Central memory CD8-positive, alpha-beta T cell (primary cell): ENCODE results near the gene C9.
"Not testable (repeated sequence)": the region's sequence is repeated elsewhere in the genome, so short reads cannot be mapped to it uniquely, and the experiment has no call there.

ENCODE experiments used
- ATAC-seq: fragments of 150-1000 bp; cut with Tn5 transposase; replicated peaks from 2 replicates; pipeline ENCODE4 v1.10.0; 2022; ENCODE audit warnings: mild to moderate bottlenecking, moderate FRiP score, moderate number of reproducible peaks; ENCODE audit not compliant: poor library complexity, severe bottlenecking; ENCODE audit errors: extremely low read depth
- DNase-seq, 2 donors: peaks; one replicate each; pipeline ENCODE4 v3.0.0; 2021; ENCODE audit warnings: low spot score in 2 of 2
- H3K27ac Mint-ChIP-seq: one replicate; pipeline ENCODE4 v1.8.0; 2022; ENCODE audit warnings: low read depth, mild to moderate bottlenecking, moderate library complexity, mixed read lengths
- H3K27me3 Mint-ChIP-seq: one replicate; pipeline ENCODE4 v1.8.0; 2022; ENCODE audit warnings: mixed read lengths
- H3K36me3 Mint-ChIP-seq: one replicate; pipeline ENCODE4 v1.8.0; 2022; ENCODE audit warnings: mild to moderate bottlenecking, moderate library complexity, mixed read lengths; ENCODE audit not compliant: insufficient read depth
- H3K4me1 Mint-ChIP-seq: one replicate; pipeline ENCODE4 v1.8.0; 2022; ENCODE audit warnings: mixed read lengths
- H3K4me3 Mint-ChIP-seq: one replicate; pipeline ENCODE4 v1.8.0; 2022; ENCODE audit warnings: mild to moderate bottlenecking, moderate library complexity, mixed read lengths
- H3K9me3 Mint-ChIP-seq: one replicate; pipeline ENCODE4 v1.8.0; 2022; ENCODE audit warnings: mixed read lengths

Gene C9

DNA sequence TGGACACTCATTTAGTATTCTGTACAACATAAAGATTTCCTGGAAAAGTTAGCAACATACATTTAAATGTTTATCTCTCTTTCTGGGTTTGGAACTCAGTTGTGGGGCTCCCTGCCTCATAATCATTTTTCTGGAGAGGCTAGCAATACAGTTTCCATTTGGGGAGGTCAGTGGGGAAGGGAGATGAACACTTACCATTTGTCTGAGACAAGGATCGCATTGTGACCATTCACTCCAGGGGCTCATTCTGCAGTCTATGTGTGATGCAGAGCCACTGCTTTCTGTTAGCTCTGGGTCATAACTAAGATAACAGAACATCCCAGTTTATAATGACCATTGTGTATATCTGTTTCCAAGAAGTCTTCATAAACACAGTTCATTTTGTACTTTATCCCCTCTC, 22.4 kb downstream of the C9 start:
- H3K9me3 Mint-ChIP-seq, result no peaks in the 10 kb centered on the region
- H3K27ac Mint-ChIP-seq, result no peak overlapping the region
- no peak overlapping the region for H3K4me3 Mint-ChIP-seq
- no peaks in the 10 kb centered on the region for H3K36me3 Mint-ChIP-seq
- peaks cover 61% of the 10 kb centered on the region for H3K27me3 Mint-ChIP-seq
- ATAC-seq (no peak), DNase-seq (no peak)
- H3K4me1 Mint-ChIP-seq, result no peaks in the 10 kb centered on the region

DNA sequence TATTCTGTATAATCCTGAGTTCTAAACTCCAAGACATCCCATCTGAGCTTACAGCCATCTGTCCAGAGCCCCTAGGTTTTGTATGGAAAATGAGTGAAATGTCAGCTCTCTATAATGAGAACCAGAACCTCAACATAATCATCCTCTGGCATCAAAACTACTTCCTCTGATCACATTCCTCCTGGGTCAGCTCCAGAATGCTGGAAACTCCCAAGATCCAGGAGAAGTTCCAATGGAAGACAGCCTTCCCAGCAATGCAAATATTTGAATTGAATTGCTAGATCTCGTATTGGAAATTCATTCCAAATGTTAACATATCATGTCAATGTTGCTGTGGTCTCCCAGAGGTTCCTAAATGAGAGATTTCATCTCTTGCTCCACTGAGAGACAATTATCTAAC, 23.8 kb downstream of the C9 start:
- H3K9me3 Mint-ChIP-seq, result no peaks in the 10 kb centered on the region
- DNase-seq (no peak), ATAC-seq (no peak)
- H3K4me1 Mint-ChIP-seq, result no peaks in the 10 kb centered on the region
- no peaks in the 10 kb centered on the region for H3K36me3 Mint-ChIP-seq
- peaks cover 58% of the 10 kb centered on the region for H3K27me3 Mint-ChIP-seq
- no peak overlapping the region for H3K4me3 Mint-ChIP-seq
- no peak overlapping the region for H3K27ac Mint-ChIP-seq

DNA sequence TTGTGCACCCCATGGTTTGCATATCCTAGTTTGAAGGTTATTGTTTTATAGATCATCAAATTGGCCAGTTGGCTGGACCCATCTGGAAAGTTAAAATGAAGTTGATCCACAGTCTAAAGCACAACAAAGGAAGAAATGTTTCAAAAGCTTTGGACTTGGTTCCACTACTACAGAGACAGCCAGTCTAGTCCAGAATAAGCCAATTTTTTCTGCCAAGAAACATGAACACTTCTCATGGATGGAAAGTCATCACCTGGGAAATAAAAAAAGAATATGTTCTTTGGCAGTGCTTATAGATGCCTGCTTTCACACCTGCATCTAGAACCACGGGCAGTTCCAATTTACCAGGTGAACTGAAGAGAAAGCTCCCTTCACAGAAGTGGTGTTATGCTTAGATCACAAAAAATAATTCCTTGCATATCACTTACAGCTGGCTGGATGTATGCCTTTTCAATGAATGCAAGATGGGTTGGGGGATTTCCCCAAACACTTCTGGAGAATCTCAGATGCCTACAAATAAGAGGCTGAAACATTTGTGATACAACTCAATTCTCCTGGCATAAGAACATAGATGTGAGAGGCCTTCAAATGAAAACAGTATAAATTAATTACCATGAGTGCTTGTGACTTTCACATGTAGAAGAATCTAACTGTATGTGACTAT, 26.9 kb downstream of the C9 start:
- DNase-seq, result no peak
- Mint-ChIP-seq H3K27ac (no peak overlapping the region), H3K27me3 (peaks cover 32% of the 10 kb centered on the region), H3K36me3 (no peaks in the 10 kb centered on the region), H3K4me3 (no peak overlapping the region), H3K4me1 (no peaks in the 10 kb centered on the region), H3K9me3 (no peaks in the 10 kb centered on the region)
- ATAC-seq, result no peak

DNA sequence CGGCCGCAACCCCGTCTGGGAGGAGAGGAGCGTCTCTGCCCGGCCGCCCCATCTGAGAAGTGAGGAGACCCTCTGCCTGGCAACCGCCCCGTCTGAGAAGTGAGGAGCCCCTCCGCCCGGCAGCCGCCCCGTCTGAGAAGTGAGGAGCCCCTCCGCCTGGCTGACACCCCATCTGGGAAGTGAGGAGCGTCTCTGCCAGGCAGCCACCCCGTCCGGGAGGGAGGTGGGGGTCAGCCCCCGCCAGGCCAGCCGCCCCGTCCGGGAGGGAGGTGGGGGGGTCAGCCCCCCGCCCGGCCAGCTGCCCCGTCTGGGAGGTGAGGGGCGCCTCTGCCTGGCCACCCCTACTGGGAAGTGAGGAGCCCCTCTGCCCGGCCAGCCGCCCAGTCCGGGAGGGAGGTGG, 30.0 kb downstream of the C9 start:
- not testable (repeated sequence) for DNase-seq, H3K4me3 Mint-ChIP-seq, ATAC-seq, H3K4me1 Mint-ChIP-seq, H3K27ac Mint-ChIP-seq, H3K36me3 Mint-ChIP-seq, H3K9me3 Mint-ChIP-seq, H3K27me3 Mint-ChIP-seq

DNA sequence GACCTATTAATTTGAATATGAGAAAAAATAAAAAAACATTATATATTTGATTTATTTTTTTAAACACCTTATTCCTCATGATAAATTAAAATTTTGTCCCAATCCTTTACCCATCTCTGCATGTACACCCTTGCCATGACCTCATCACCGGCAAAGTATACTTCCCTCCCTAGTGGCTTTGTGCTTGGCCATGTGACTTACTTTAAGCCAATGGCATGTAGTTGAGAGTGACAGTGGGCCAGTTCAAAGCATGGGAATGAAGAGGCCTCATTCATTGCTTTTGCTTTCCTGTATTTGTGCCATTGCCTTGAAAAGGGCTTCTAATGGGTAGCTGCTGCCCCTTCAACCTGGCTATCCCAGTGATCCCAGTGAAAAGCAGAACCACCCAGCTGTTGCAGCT, 31.2 kb downstream of the C9 start:
- peaks cover 9% of the 10 kb centered on the region for H3K27me3 Mint-ChIP-seq
- DNase-seq (no peak), ATAC-seq (no peak)
- H3K27ac Mint-ChIP-seq, result no peak overlapping the region
- H3K4me1 Mint-ChIP-seq, result no peaks in the 10 kb centered on the region
- no peaks in the 10 kb centered on the region for H3K9me3 Mint-ChIP-seq
- no peaks in the 10 kb centered on the region for H3K36me3 Mint-ChIP-seq
- H3K4me3 Mint-ChIP-seq, result no peak overlapping the region

DNA sequence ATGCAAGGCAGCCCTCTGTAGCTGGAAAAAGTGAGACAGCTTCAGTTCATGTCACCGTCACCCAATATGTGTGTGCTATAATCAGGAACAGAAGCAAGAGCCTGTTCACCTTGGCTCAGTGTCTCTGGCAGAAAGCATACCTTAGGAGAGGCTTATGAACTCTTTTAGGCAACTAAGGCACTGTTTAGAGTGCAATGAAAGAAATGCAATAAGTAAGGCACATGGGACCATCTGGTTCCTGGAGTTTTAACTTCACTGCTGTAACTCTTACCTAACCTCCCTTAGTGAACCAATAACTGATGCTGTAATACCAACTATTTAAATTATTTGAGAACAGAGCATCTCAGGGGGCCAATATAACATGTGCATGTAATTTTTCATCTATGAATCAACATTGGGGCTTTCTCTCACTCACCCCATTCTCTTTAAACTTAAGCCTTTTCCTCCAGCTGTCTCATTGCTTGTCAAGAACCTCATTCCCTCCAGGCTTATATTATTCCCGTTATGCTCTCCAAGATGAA, 32.4 kb downstream of the C9 start:
- Mint-ChIP-seq H3K4me1 (no peaks in the 10 kb centered on the region), H3K4me3 (no peak overlapping the region), H3K36me3 (no peaks in the 10 kb centered on the region), H3K9me3 (no peaks in the 10 kb centered on the region), H3K27ac (no peak overlapping the region), H3K27me3 (peaks cover 6% of the 10 kb centered on the region)
- DNase-seq (no peak), ATAC-seq (no peak)

DNA sequence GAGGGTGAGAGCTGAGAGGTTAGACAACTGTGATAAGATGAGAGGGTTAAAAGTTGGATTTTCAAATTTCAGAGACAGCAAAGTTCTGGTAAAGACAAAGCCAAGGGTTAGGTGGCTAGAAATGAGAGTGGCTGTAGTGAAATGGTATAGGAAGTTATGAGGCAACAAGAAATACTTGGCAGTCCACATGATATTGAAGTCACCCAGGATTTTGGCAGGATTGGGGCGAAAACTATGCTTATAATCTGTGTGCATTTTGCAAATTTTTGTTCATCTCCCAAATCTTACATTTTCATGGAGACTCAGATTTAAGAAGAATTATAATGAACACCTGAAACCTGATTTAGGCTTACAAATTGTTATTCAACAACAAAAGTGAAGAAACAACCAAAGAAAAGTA, 35.6 kb downstream of the C9 start:
- no peak for DNase-seq
- ATAC-seq, result no peak
- H3K9me3 Mint-ChIP-seq, result no peaks in the 10 kb centered on the region
- no peaks in the 10 kb centered on the region for H3K36me3 Mint-ChIP-seq
- no peak overlapping the region for H3K27ac Mint-ChIP-seq
- no peaks in the 10 kb centered on the region for H3K4me1 Mint-ChIP-seq
- H3K27me3 Mint-ChIP-seq, result no peaks in the 10 kb centered on the region
- H3K4me3 Mint-ChIP-seq, result no peak overlapping the region

DNA sequence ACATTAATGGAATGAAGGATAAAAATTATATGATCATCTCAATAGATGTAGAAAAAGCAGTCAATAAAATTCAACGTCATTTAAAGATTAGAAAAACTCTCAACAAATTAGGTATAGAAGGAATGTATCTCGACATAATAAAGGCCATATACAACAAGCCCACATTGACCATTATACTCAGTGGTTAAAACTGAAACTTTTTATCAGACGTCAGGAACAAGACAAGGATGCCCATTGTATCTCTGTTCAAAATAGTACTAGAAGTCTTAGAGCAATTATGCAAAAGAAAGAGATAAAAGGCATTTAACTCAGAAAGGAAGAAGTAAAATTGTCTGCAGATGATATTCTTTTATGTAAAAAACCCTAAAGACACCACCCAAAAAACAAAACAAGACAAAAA, 40.8 kb downstream of the C9 start:
- ATAC-seq (no peak), DNase-seq (no peak)
- Mint-ChIP-seq H3K4me1 (no peaks in the 10 kb centered on the region), H3K27ac (no peak overlapping the region), H3K27me3 (peaks cover 15% of the 10 kb centered on the region), H3K36me3 (no peaks in the 10 kb centered on the region), H3K9me3 (no peaks in the 10 kb centered on the region), H3K4me3 (no peak overlapping the region)

DNA sequence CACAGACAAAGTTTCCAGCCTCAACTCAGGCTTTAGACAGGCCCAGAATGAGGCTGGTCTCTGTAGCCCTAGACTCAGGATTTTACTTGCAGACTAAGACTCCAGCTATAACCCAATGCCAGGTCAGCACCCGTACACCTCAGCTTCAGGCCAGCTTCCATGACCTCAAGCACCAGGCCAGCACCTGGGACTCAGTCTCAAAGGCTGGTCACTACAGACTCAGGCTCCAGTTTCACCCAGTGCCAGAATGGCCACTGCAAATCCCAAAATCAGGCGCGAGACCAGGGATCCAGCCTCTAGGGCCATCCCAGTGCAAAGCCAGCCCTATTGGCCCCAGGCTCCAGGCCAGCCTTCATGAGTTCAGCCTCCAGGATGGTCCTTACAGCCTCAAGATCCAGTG, 44.9 kb downstream of the C9 start:
- Mint-ChIP-seq H3K27ac (no peak overlapping the region), H3K4me1 (no peaks in the 10 kb centered on the region), H3K4me3 (no peak overlapping the region), H3K36me3 (no peaks in the 10 kb centered on the region), H3K27me3 (peaks cover 15% of the 10 kb centered on the region), H3K9me3 (no peaks in the 10 kb centered on the region)
- DNase-seq, result no peak
- ATAC-seq, result no peak

DNA sequence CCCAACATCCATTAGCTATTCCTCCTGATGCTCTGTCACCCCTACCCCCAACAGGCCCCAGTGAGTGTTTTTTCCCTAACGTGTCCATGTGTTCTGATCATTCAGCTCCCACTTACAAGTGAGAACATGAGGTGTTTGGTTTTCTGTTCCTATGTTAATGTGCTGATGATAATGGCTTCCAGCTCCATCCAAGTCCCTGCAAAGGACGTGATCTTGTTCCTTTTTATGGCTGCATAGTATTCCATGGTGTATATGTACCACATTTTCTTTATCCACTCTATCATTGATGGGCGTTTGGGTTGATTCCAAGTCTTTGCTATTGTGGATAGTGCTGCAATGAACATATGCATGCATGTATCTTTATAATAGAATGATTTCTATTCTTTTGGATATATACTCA, 47.8 kb downstream of the C9 start:
- not testable (repeated sequence) for H3K4me3 Mint-ChIP-seq, DNase-seq, H3K4me1 Mint-ChIP-seq, H3K36me3 Mint-ChIP-seq, H3K9me3 Mint-ChIP-seq, H3K27ac Mint-ChIP-seq, ATAC-seq
- peaks cover 15% of the 10 kb centered on the region for H3K27me3 Mint-ChIP-seq

DNA sequence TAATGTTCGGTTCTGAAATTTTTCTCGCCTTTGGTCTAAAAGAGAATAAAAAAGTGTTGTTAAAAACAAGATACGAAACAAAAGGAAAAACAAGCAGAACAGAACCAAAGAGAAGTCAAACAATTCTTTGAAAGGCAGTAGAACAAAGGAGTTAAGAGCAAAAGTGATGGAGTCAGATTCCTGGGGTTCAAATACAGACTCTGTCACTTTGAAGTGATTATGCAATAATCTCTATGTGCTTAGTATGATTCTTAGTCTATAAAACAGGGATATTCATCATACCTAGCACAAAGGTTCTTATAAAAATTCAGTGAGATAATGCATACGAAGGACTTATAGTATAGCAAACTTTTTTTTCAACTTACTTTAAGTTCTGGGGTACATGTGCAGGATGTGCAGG, 48.3 kb downstream of the C9 start:
- H3K36me3 Mint-ChIP-seq, result no peaks in the 10 kb centered on the region
- peaks cover 15% of the 10 kb centered on the region for H3K27me3 Mint-ChIP-seq
- H3K9me3 Mint-ChIP-seq, result no peaks in the 10 kb centered on the region
- no peak overlapping the region for H3K4me3 Mint-ChIP-seq
- ATAC-seq (no peak), DNase-seq (no peak)
- no peaks in the 10 kb centered on the region for H3K4me1 Mint-ChIP-seq
- H3K27ac Mint-ChIP-seq, result no peak overlapping the region

DNA sequence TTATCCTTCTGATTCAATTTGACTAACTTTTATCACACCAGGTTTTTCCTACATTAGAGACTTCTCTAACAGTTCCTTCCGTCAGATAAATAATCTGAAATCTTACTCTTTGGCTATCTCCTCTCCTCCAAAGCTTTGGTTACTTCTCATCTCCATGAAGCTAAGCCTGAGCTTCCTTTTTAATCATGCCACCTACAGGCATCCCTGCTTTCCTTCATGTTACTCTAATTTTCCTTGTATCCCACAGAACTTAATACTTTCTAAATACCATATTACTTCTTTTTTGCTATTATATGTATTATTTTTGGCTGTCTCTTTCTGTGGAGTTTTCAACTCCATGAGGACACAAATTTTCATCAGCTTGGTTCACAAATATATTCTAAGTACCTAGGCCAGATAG, 49.7 kb downstream of the C9 start:
- H3K9me3 Mint-ChIP-seq, result no peaks in the 10 kb centered on the region
- ATAC-seq, result no peak
- no peak overlapping the region for H3K4me3 Mint-ChIP-seq
- no peak overlapping the region for H3K27ac Mint-ChIP-seq
- H3K4me1 Mint-ChIP-seq, result no peaks in the 10 kb centered on the region
- H3K27me3 Mint-ChIP-seq, result peaks cover 7% of the 10 kb centered on the region
- DNase-seq, result no peak
- H3K36me3 Mint-ChIP-seq, result no peaks in the 10 kb centered on the region

DNA sequence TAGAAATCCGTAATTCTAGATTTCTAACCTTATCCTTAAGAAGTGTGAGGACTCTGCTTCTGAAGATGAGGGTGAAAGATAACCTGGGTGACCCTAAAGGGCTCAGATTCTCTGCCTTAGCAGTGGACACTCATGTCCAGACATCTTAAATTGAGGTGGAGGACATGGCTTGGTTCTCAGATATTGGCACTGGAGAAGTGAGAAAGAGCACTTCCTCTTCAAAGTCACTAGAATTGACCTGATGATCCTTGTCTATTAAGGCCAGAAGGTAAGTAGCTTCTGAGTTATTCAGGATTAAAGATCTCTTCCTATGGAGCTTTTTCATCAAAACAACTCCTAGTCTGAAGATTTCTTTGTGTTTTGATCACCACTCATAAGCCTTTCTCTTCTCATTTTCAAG, 54.8 kb downstream of the C9 start:
- Mint-ChIP-seq H3K27me3 (peaks cover 25% of the 10 kb centered on the region), H3K27ac (no peak overlapping the region), H3K9me3 (no peaks in the 10 kb centered on the region), H3K4me3 (no peak overlapping the region), H3K36me3 (no peaks in the 10 kb centered on the region), H3K4me1 (no peaks in the 10 kb centered on the region)
- DNase-seq (no peak), ATAC-seq (no peak)

DNA sequence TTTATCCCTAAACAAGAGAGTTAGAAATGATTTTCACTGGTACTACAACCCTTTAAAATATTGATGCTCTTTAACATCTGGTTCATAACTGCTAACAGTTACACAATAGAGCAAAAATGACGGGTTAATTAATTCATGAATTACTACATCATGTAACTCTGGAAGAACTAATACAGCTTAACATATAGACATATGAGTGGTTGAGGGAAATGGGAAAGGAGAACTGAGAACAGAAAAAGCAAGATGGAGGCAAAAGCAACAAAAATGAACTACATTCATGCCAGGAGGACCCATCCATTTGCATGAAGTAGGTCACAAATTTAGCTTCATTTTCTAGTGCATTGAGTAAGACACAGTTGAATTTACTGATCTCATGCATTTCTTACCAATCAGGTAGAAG, 61.8 kb downstream of the C9 start:
- Mint-ChIP-seq H3K4me1 (no peaks in the 10 kb centered on the region), H3K36me3 (no peaks in the 10 kb centered on the region), H3K4me3 (no peak overlapping the region), H3K27me3 (peaks cover 11% of the 10 kb centered on the region), H3K27ac (no peak overlapping the region), H3K9me3 (peaks cover 5% of the 10 kb centered on the region)
- ATAC-seq (no peak), DNase-seq (no peak)
